Measurements from ENCODE around the gene AKT1. TPM values are rescaled to one million over a fixed set of nuclear protein-coding genes. Genes with fewer than 3 reads are reported as not detected.
"Not testable (repeated sequence)": the region's sequence is repeated elsewhere in the genome, so short reads cannot be mapped to it uniquely, and the experiment has no call there.

The AKT1 gene
- total RNA-seq, 1 donor from 2014 or later: 142 TPM

DNA sequence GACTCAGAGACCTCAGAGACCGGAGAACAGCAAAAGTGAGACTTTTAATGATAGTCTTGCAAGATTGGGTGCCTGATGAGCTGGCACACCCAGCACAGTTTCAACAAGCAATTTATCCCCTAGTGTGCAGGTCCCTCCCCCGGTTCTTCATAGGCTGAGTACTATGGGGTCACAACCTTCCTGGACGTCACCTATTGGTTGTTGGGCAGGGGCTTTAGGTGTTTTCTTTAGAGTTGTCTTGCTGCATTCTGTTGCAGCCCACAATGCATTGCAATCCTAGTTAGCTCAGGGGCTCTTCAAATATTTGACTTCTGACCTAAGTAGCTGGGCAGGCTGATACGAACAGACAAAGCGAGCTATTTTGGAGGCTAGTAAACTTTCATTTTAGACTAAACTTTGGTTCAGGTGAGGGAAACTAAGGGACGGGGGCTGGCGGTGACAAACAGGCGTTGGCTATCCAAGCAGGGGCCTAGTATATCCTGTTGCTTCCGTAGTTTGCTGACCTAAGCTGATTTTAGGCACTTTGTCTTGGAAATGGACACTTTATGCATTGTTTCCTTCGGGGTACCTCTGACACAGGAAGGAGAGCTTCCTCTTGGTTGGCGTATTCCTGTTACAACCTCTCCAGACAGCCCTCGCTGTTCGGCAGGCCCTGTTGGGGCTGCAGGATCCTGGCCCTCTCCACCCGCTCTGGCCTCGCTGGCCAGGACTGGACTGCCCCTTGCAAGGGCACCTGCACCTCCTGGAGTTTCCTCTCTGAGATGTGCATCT lies 28.5 kb downstream of the AKT1 start:
- DNase-seq: no peak
- ATAC-seq: no peak
- intact Hi-C loops (cut with micrococcal nuclease): loop anchor here (10.0 kb wide), 1 partner anchor 58 kb away; no protein-coding TSS in a partner anchor

- ATAC-seq (no peak), DNase-seq (no peak)
- intact Hi-C loops (cut with micrococcal nuclease): loop anchor here (10.0 kb wide), 1 partner anchor 58 kb away; no protein-coding TSS in a partner anchor
Observed at GRCh38 chr14:104766256-104766862, 29.2 kb downstream of the AKT1 start.

- ATAC-seq: no peak
- intact Hi-C loops (cut with micrococcal nuclease): loop anchor here (10.0 kb wide), 1 partner anchor 59 kb away; no protein-coding TSS in a partner anchor
Observed at GRCh38 chr14:104765517-104765916, 30.0 kb downstream of the AKT1 start.

GRCh38 chr14:104758981-104759969 lies 36.3 kb downstream of the AKT1 start:
- intact Hi-C loops (cut with micrococcal nuclease): no loop called here
- ATAC-seq (no peak), DNase-seq (peak; percentile 10)

More at GRCh38 chr14:104765517-104765916, 30.0 kb downstream of the AKT1 start:
- DNase-seq: no peak

DNA sequence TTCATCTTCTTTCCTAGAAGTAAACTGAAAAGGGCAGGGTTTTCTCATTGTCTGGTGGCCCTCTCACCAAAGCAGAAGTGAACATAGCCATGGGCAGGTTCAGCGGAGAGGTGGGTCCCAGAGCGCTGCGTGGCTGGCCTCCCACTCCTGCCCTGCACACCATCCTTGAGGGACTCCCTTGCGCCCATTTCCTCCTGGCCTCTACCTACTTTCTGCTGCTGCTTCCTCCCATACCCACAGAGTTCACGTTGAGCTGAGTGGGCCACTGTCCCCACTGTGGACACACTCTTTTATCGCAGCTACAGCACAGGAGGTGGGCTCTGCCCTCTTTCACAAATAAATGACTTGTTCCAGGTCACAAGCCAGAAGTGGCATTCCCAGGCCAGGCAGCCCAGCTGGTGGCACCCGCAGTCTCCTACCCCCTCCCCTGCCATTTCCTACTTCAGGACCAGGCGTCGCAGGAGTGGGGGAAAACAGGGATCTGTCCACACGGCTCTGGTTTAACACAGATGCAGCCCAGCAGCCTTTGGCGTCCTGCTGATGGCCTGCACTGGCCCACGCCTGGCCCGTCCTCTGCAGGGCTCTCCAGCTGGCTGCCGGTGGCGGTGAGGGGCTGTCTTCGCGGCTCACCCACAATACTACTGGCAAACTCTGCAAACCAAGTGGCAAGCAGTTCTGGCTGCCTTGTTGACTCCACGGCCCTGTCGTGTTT lies 37.7 kb downstream of the AKT1 start:
- DNase-seq: no peak

GRCh38 chr14:104757238-104757585 lies 38.3 kb downstream of the AKT1 start:
- ATAC-seq: no peak
- intact Hi-C loops (cut with micrococcal nuclease): no loop called here
- DNase-seq: no peak

More for the DNA sequence above, 37.7 kb downstream of the AKT1 start:
- intact Hi-C loops (cut with micrococcal nuclease): no loop called here
- ATAC-seq: no peak

DNA sequence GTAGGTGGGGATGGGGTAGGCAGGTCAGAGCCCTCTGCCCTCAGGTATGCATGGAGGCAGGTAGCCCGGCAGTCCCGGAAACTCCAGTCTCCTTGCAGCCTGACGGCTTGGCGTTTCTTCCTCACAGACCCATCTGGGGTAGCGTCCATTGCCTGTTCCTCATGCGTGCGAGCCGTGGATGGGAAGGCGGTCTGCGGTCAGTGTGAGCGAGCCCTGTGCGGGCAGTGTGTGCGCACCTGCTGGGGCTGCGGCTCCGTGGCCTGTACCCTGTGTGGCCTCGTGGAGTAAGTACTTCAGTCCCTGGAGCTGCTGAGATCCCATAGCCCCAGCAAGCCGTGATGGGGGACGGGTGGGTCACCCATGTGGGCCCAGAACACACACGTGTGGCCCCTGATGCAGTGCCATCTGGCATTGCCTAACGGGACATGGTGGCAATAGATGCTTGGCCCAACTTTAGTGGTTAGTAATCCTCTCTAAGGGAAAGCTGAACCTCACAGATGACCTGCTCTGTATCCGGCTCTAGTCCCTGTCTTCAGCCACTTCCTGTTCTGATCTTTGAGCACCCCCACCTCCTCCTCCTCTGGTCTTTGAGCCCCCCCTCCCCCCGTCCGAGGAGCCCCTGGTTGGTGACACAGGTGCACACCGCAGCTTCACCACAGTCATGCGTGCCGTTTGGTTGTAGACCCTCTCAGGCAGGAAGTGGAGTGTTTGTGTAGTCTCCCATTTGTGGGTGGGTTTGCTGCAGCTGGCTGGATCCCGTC lies 38.9 kb downstream of the AKT1 start:
- intact Hi-C loops (cut with micrococcal nuclease): no loop called here
- DNase-seq (peak; percentile 22), ATAC-seq (no peak)

DNA sequence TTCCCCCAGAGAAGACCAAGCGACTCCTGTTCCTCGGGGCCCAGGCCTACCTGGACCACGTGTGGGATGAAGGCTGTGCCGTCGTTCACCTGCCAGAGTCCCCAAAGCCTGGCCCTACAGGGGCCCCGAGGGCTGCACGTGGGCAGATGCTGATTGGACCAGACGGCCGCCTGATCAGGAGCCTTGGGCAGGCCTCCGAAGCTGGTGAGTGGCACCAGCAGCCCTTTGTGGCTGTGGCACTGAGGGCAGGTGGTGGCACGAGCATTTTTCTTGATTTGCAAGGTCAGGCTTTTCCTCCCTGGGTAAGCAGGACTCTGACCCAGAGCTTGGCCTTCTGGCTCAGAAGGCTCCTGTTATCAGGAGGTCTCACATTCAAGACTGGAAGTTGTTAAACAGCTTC lies 39.9 kb downstream of the AKT1 start:
- ATAC-seq: no peak
- intact Hi-C loops (cut with micrococcal nuclease): no loop called here
- peak; percentile 26 for DNase-seq

GRCh38 chr14:104754213-104754851 lies 41.2 kb downstream of the AKT1 start:
- no peak for ATAC-seq
- intact Hi-C loops (cut with micrococcal nuclease): no loop called here
- peak; percentile 23 for DNase-seq

DNA sequence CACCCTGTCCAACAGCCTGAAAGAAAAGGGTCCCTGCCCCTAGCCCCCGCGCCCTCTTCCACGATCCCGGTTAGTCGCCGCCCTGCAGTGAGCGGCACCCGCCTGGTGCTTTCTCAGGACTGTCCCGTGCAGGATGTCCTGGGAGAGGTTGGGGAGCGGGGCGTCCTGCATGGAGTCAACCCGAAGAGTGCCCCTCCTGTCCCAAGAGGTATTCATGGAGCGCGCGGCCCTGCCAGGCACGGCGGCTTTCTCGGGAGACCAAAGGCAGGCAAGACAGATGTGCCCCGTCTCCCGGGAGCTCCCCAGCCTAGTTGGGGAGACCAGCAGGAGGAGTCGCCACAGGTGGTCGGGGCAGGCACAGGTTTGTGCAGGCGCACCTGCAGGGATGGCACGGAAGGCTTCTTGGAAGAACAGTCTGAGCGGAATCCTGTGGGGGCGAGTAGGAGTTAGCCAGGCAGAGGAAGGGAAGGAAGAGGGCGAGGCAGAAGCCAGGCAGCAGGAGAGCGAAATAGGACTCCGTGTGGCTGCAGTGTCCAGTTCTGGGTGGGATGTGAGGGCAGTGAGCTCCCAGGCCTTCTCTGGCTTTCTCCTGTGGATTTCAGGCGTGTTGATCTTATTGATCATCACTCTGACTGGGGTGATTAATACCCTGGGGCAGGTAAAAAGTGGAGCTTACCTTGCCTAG lies 41.9 kb downstream of the AKT1 start:
- ATAC-seq: peak; percentile 1
- DNase-seq: peak; percentile 54

DNA sequence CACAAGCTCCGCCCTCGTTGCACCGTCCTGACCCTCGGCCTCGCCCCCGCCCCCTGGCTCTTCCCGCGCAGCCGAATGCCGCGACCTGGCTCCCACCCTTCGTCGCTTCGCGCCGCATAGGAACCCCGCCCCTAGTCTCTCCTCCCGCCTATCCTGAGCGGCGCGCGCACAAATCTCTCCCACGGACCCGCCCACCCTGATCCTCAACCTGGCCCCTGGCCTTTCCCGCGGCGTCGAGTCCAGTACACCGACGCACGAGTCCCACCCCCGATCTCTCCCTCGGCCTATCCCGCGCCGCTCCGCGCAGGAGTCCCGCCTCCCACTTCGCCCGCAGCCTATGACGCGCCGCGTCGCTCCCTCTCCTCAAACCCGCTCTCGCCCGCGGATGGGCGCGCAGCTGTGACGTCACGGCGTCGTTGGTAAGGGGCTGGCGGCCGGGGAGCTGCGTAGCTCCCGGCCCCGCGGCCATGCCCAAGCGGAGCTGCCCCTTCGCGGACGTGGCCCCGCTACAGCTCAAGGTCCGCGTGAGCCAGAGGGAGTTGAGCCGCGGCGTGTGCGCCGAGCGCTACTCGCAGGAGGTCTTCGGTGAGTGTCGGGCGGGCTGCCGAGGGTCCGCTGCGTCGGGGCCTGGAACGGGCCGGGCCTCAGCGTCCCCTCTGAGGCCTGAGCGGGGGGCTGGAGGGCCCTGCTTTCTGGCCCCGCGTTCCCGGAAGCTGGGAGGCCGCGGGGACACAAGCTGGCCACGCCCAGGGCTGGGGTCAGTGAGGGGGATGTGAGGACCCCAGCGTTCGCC lies 42.6 kb downstream of the AKT1 start, which contains the start of gene SIVA1:
TSS of gene SIVA1 (plus strand) at position 413 of the 793 bp plus-strand sequence. CDS start at position 468, 55 bp downstream.
- peak; percentile 95 for ATAC-seq
- intact Hi-C loops (cut with micrococcal nuclease): no loop called here
- peak; percentile 100 for DNase-seq

More for the DNA sequence above, 41.9 kb downstream of the AKT1 start:
- intact Hi-C loops (cut with micrococcal nuclease): no loop called here

DNA sequence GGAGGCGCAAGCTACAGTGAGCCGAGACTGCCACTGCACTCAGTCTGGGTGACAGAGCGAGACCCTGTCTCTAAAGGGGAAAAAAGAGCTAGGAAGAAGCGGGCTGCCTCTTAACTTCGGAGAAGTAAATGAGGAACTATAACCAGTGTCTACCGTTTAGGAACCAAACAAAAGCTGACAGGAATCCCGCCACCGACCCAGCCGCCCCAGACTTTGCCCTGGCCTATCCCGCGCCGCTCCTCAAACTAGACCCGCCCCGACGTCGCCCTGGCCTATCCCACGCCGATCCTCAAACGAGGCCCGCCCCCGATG lies 43.2 kb downstream of the AKT1 start:
- intact Hi-C loops (cut with micrococcal nuclease): no loop called here
- DNase-seq: no peak
- ATAC-seq: no peak

GRCh38 chr14:104751539-104752422 lies 43.8 kb downstream of the AKT1 start:
- intact Hi-C loops (cut with micrococcal nuclease): no loop called here
- DNase-seq (peak; percentile 55), ATAC-seq (no peak)

DNA sequence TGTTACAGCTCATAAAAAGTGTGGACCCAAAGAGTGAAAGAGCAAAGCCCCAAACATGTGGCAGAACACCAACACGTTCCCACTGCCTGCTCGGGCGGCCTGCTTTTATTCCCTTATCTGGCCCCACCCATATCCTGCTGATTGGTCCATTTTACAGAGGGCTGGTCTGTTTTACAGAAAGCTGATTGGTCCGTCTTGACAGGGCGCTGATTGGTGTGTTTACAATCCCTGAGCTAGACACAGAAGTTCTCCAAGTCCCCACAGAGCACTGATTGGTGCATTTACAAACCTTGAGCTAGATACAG lies 44.8 kb downstream of the AKT1 start:
- DNase-seq: peak; percentile 15
- intact Hi-C loops (cut with micrococcal nuclease): not testable (repeated sequence)

DNA sequence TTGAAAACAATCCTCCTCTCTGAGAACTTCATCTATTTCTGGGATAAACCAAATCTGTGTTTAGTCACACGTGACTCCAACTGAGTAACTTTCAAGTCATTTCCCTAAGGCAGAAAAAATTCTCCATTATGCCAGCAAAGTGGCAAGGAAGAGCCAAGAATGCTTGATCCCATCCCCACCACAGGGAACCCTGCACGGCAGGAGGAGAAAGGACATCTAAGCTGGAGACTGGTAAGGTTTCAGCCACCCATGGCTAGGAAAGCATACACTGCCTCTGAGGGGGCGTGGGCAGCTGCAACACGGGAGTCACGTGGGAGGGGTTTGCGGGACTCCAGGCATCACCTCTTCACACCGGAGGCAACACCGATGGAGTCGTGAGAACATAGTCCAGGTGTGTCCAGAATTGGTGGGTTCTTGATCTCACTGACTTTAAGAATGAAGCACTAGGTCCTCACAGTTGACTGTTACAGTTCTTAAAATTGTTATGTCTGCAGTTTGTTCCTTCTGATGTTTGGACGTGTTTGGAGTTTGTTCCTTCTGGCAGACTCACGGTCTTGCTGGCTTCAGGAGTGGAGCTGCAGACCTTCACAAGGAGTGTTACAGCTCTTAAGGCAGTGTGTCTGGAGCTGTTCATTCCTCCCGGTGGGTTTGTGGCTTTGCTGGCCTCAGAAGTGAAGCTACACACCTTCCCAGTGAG lies 45.3 kb downstream of the AKT1 start:
- intact Hi-C loops (cut with micrococcal nuclease): no loop called here
- DNase-seq (peak; percentile 17), ATAC-seq (no peak)

More for the DNA sequence above, 44.8 kb downstream of the AKT1 start:
- ATAC-seq: not testable (repeated sequence)
